Testis (tissue), 3 donors: ENCODE data around the gene CD72. TPM values are rescaled to one million over a fixed set of nuclear protein-coding genes. Genes with fewer than 3 reads are reported as not detected.
"Not testable (repeated sequence)": the region's sequence is repeated elsewhere in the genome, so short reads cannot be mapped to it uniquely, and the experiment has no call there.

Experiments used
- DNase-seq: peaks from one replicate; pipeline ENCODE4 v3.0.0-alpha.2; 2019
- H3K27ac ChIP-seq, 2 donors: fragments of 200-600 bp; sonication (generic); one replicate each; pipeline ENCODE4 v1.5.1; 2019
- H3K27me3 ChIP-seq: fragments of 200-600 bp; sonication (generic); one replicate; pipeline ENCODE4 v1.5.1; 2019
- H3K36me3 ChIP-seq: fragments of 200-600 bp; sonication (generic); one replicate; pipeline ENCODE4 v1.5.1; 2017; ENCODE audit warnings: low read depth; ENCODE audit errors: missing control alignments
- H3K4me1 ChIP-seq: fragments of 200-600 bp; sonication (generic); one replicate; pipeline ENCODE4 v1.5.1; 2019
- H3K4me3 ChIP-seq, 2 donors: fragments of 200-600 bp; sonication (generic); one replicate each; pipeline ENCODE4 v1.5.1; 2017 to 2019
- H3K9me3 ChIP-seq: fragments of 200-600 bp; sonication (generic); one replicate; pipeline ENCODE4 v1.5.1; 2017
- POLR2A ChIP-seq: fragments of 450-650 bp; IDR thresholded peaks from one replicate; pipeline ENCODE4 v1.6.1; 2017; ENCODE audit warnings: antibody characterized with exemption, mild to moderate bottlenecking, moderate library complexity
- WGBS, 2 donors: methylation state at CpG; one replicate each; pipeline ENCODE4 v1.1.5; 2018; 5-methylcytosine and 5-hydroxymethylcytosine counted together
- intact Hi-C: fragments of 100-400 bp; cut with DNase I; formaldehyde crosslinking; loops from one replicate; pipeline ENCODE4 v1.15.1; 2023; ENCODE audit warnings: low total_unique reads
- polyA plus RNA-seq: library from polyadenylated mRNA; stranded (reverse); fragments of 350-450 nt; fragmentation: Illumina TruSeq; extraction: RNeasy Lipid Tissue Mini Kit (QIAGEN cat#74804); gene quantifications from one replicate; pipeline ENCODE4 v1.2.3, GENCODE V29; 2014; ENCODE audit warnings: low read depth, low replicate concordance; ENCODE audit not compliant: insufficient read depth
- total RNA-seq, 2 donors: library from RNA; depleted of rRNA; stranded (reverse); fragments of >200 nt; gene quantifications; one replicate each; pipeline ENCODE4 v1.2.3, GENCODE V29; 2016
- TF ChIP-seq, protein P1 (sequence below), 3 experiments: fragments of 450-650 bp in 2 of 3; fragments of 200-600 bp in 1 of 3; sonication (generic) in 1 of 3; IDR thresholded peaks; one replicate each; pipeline ENCODE4 v1.5.1; 2016 to 2019; ENCODE audit warnings: antibody characterized with exemption in 3 of 3, mild to moderate bottlenecking in 2 of 3, moderate library complexity in 1 of 3

Gene CD72
- total and polyA plus RNA-seq, 3 donors from 2014 or later, result 0.63 to 3.2 (median 0.99) TPM

DNA sequence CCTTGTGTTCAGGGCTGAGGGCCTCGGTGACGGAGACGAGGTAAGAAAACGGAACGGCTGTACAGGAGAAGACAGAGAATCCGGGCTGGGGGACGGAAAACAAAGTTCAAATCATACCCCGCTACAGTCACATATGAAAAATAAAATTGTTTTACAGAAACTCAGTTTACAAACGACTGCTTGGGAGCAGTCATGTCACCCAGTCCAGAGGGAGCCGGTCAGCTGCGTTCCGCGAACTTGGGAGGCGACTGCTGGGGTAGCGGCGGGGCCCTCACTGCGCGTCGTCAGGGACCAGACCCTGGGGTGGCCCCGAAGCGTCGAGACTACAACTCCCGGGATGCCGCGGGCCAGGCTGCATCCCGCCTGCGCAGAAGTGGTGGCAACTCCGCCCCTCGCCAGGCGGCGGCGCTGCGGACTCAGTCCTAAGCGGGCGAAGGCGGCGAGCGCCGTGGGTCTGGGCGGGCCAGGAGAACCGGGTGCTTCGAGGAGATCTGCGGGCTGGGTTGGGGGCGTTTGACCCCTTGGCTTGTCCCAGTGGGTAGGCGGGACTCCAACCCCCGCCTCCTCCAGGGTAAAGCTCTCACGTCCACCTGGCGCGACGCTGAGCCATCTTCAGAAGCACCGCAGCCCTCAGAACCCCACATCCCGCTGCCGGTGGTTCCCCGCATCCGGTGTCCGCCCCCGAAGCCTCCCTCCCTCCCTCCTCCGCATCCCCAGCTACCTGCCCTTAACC is 28.5 kb upstream of the CD72 start:
- peak; percentile 50 for TF ChIP-seq POLR2A
- TF ChIP-seq, protein P1, sequence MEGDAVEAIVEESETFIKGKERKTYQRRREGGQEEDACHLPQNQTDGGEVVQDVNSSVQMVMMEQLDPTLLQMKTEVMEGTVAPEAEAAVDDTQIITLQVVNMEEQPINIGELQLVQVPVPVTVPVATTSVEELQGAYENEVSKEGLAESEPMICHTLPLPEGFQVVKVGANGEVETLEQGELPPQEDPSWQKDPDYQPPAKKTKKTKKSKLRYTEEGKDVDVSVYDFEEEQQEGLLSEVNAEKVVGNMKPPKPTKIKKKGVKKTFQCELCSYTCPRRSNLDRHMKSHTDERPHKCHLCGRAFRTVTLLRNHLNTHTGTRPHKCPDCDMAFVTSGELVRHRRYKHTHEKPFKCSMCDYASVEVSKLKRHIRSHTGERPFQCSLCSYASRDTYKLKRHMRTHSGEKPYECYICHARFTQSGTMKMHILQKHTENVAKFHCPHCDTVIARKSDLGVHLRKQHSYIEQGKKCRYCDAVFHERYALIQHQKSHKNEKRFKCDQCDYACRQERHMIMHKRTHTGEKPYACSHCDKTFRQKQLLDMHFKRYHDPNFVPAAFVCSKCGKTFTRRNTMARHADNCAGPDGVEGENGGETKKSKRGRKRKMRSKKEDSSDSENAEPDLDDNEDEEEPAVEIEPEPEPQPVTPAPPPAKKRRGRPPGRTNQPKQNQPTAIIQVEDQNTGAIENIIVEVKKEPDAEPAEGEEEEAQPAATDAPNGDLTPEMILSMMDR (IDR thresholded peaks at IDR 0.05), result peak; percentile 92 to 98 (median 94)
- no peaks in the 10 kb centered on the region for H3K27me3 ChIP-seq
- H3K9me3 ChIP-seq, result no peaks in the 10 kb centered on the region
- WGBS, 2 donors, result 1% methylated on average over 14 to 53 of the region's 58 CpGs
- intact Hi-C loops, result no loop called here
- peaks cover 4% of the 10 kb centered on the region for H3K4me1 ChIP-seq
- peak overlapping the region; percentile 40 to 75 for H3K27ac ChIP-seq
- H3K36me3 ChIP-seq, result no peaks in the 10 kb centered on the region
- peak overlapping the region; percentile 66 to 68 for H3K4me3 ChIP-seq
- DNase-seq, result peak; percentile 95

DNA sequence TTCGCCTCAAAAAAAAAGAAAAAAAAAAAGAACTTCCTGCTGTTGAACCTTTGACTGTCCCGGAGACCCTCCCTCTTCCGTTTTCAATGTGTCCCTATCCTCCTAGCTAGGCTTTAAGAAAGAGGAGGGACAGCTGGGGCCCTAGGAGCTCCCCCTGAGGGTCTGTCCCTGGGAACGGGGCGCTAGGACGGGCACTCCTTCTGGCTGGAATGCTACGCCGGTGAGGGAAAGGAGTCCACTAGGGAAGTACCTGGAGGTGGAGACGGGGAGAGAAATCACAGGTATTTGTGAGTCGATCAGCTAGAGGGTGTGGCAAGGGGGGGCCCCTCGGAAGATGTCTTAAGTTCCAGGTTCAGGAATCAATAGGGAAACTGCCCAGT is 27.9 kb upstream of the CD72 start:
- Histone ChIP-seq H3K27ac (peak overlapping the region; percentile 40 to 75), H3K4me1 (peaks cover 4% of the 10 kb centered on the region), H3K27me3 (no peaks in the 10 kb centered on the region), H3K9me3 (no peaks in the 10 kb centered on the region), H3K4me3 (peak overlapping the region; percentile 66 to 68), H3K36me3 (no peaks in the 10 kb centered on the region)
- TF ChIP-seq, protein P1 (IDR thresholded peaks at IDR 0.05), result no peak
- TF ChIP-seq POLR2A, result no peak
- intact Hi-C loops, result no loop called here
- DNase-seq, result peak; percentile 50
- 1 to 2% methylated on average over 11 of the region's 11 CpGs for WGBS, 2 donors

GRCh38 chr9:35645736-35646135 is 27.5 kb upstream of the CD72 start:
- intact Hi-C loops, H3K9me3 ChIP-seq, H3K4me1 ChIP-seq, H3K36me3 ChIP-seq, DNase-seq, H3K27me3 ChIP-seq: not testable (repeated sequence)
- WGBS, 2 donors, result 20 to 37% methylated on average over 10 of the region's 10 CpGs
- Histone ChIP-seq H3K4me3 (peak overlapping the region in 1 of 2 donors; percentile 66), H3K27ac (peak overlapping the region in 1 of 2 donors; percentile 40)

GRCh38 chr9:35643046-35643445 is 24.8 kb upstream of the CD72 start:
- H3K4me3 ChIP-seq, result no peak overlapping the region
- peaks cover 4% of the 10 kb centered on the region for H3K4me1 ChIP-seq
- no peak for DNase-seq
- no peak overlapping the region for H3K27ac ChIP-seq
- intact Hi-C loops, result no loop called here
- H3K27me3 ChIP-seq, result no peaks in the 10 kb centered on the region
- H3K36me3 ChIP-seq, result no peaks in the 10 kb centered on the region
- no peak for TF ChIP-seq POLR2A
- TF ChIP-seq, protein P1 (IDR thresholded peaks at IDR 0.05), result no peak
- WGBS, 2 donors, result 89 to 94% methylated on average over 11 to 12 of the region's 12 CpGs
- no peaks in the 10 kb centered on the region for H3K9me3 ChIP-seq

- H3K4me1 ChIP-seq, H3K27me3 ChIP-seq, H3K4me3 ChIP-seq, intact Hi-C loops, H3K27ac ChIP-seq, H3K36me3 ChIP-seq, DNase-seq, H3K9me3 ChIP-seq: not testable (repeated sequence)
- WGBS, 2 donors, result 87 to 96% methylated on average over 3 of the region's 3 CpGs
Measured at GRCh38 chr9:35641478-35641877, 23.3 kb upstream of the CD72 start.

DNA sequence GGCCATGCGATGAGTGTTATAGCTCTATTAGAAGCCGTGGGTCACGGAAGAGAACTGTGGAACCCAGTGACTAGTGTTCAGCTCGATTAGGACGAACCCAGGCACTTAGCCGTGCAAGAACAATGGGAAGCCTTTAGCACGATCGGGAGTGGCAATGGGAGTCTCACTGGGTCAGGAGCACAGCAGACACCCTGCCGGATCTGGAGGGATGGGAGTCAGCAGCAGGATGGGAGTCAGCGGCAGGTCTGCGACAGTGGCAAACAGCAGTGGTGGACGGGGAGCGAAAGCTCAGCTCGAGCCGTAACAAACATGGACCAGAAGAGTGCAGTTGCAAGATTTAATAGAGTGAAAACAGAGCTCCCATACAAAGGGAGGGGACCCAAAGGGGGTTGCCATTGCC is 22.2 kb upstream of the CD72 start:
- H3K4me1 ChIP-seq, intact Hi-C loops: not testable (repeated sequence)
- WGBS, 2 donors, result 96 to 97% methylated on average over 15 of the region's 15 CpGs

More for the DNA sequence above, 22.2 kb upstream of the CD72 start:
- DNase-seq, H3K4me3 ChIP-seq, H3K36me3 ChIP-seq, H3K27me3 ChIP-seq, H3K27ac ChIP-seq, H3K9me3 ChIP-seq: not testable (repeated sequence)
